ENCODE measurements around the gene C19orf25. TPM values are rescaled to one million over a fixed set of nuclear protein-coding genes. Genes with fewer than 3 reads are reported as not detected.
A peak's percentile ranks its signal among the peaks of the same experiment; 100 is the strongest.

Gene C19orf25
- 38.0 and 38.9 TPM in 2 replicates for total RNA-seq
- long read RNA-seq, transcript C19orf25-203 (3 exons, 1,837 nt), result major isoform, 7 of 12 reads
- long read RNA-seq, partial matches to known transcripts, result 0 of 12 reads
- long read RNA-seq, other reads (novel, unspliced or antisense), result 3 of 12 reads

- H3K27ac Mint-ChIP-seq (ENCODE audit: unreplicated experiment), result peak within 1 kb of the TSS; percentile 97
- H3K27me3 Mint-ChIP-seq (ENCODE audit: unreplicated experiment), result no peaks in the 10 kb centered on the region
- peaks cover 2% of the 10 kb centered on the region for H3K36me3 Mint-ChIP-seq (ENCODE audit: unreplicated experiment)
- peak; percentile 97 for DNase-seq (ENCODE audit: extremely low spot score, unreplicated experiment)
- no peak for TF ChIP-seq CTCF (IDR thresholded peaks at IDR 0.05)
- peaks cover 17% of the 10 kb centered on the region for H3K4me1 Mint-ChIP-seq (ENCODE audit: unreplicated experiment)
- peak within 1 kb of the TSS; percentile 99 for H3K4me3 Mint-ChIP-seq (ENCODE audit: unreplicated experiment)
- H3K9me3 Mint-ChIP-seq (ENCODE audit: unreplicated experiment), result no peaks in the 10 kb centered on the region
Measured at GRCh38 chr19:1478934-1479707, at the start of gene C19orf25. C19orf25 (minus strand) TSS chr19:1479215; CDS start chr19:1478903, 312 bp downstream.

GRCh38 chr19:1527650-1528309, 48.8 kb upstream of the C19orf25 start:
- H3K27ac Mint-ChIP-seq (ENCODE audit: unreplicated experiment), result no peak overlapping the region
- H3K27me3 Mint-ChIP-seq (ENCODE audit: unreplicated experiment), result peaks cover 21% of the 10 kb centered on the region

GRCh38 chr19:1526979-1527649, 48.1 kb upstream of the C19orf25 start:
- Mint-ChIP-seq H3K27me3 (ENCODE audit: unreplicated experiment) (peaks cover 21% of the 10 kb centered on the region), H3K4me1 (ENCODE audit: unreplicated experiment) (peaks cover 4% of the 10 kb centered on the region), H3K4me3 (ENCODE audit: unreplicated experiment) (no peak overlapping the region), H3K27ac (ENCODE audit: unreplicated experiment) (no peak overlapping the region), H3K36me3 (ENCODE audit: unreplicated experiment) (no peaks in the 10 kb centered on the region), H3K9me3 (ENCODE audit: unreplicated experiment) (no peaks in the 10 kb centered on the region)
- no peak for TF ChIP-seq CTCF (IDR thresholded peaks at IDR 0.05)
- no peak for DNase-seq (ENCODE audit: extremely low spot score, unreplicated experiment)

More at GRCh38 chr19:1527650-1528309, 48.8 kb upstream of the C19orf25 start:
- Mint-ChIP-seq H3K4me3 (ENCODE audit: unreplicated experiment) (no peak overlapping the region), H3K4me1 (ENCODE audit: unreplicated experiment) (peaks cover 4% of the 10 kb centered on the region), H3K9me3 (ENCODE audit: unreplicated experiment) (no peaks in the 10 kb centered on the region), H3K36me3 (ENCODE audit: unreplicated experiment) (no peaks in the 10 kb centered on the region)
- no peak for TF ChIP-seq CTCF (IDR thresholded peaks at IDR 0.05)
- DNase-seq (ENCODE audit: extremely low spot score, unreplicated experiment), result no peak

GRCh38 chr19:1526066-1526778, 47.2 kb upstream of the C19orf25 start:
- H3K9me3 Mint-ChIP-seq (ENCODE audit: unreplicated experiment), result no peaks in the 10 kb centered on the region
- no peak overlapping the region for H3K27ac Mint-ChIP-seq (ENCODE audit: unreplicated experiment)
- no peaks in the 10 kb centered on the region for H3K36me3 Mint-ChIP-seq (ENCODE audit: unreplicated experiment)
- no peak for TF ChIP-seq CTCF (IDR thresholded peaks at IDR 0.05)
- H3K4me1 Mint-ChIP-seq (ENCODE audit: unreplicated experiment), result peaks cover 4% of the 10 kb centered on the region
- peaks cover 21% of the 10 kb centered on the region for H3K27me3 Mint-ChIP-seq (ENCODE audit: unreplicated experiment)
- H3K4me3 Mint-ChIP-seq (ENCODE audit: unreplicated experiment), result no peak overlapping the region
- DNase-seq (ENCODE audit: extremely low spot score, unreplicated experiment), result no peak
